B cell (primary cell): ENCODE results near the gene ANO2. TPM values are rescaled to one million over a fixed set of nuclear protein-coding genes. Genes with fewer than 3 reads are reported as not detected.

Experiments used
- ATAC-seq: fragments of 200-7000 bp; cut with Tn5 transposase; one replicate; pipeline ENCODE4 v1.10.0; 2021; ENCODE audit warnings: low read depth, mild to moderate bottlenecking, moderate number of reproducible peaks, moderate library complexity
- CTCF ChIA-PET: fragments of 350-600 bp; sonication (Branson Sonifier 250); formaldehyde crosslinking; loops from one replicate; lab custom pipeline; 2021; ENCODE audit warnings: antibody characterized with exemption, inconsistent platforms; lab: Charles Lee
- POLR2A ChIA-PET: fragments of 350-600 bp; sonication (Branson Sonifier 250); formaldehyde crosslinking; loops from one replicate; lab custom pipeline; 2021; ENCODE audit warnings: antibody characterized with exemption; lab: Charles Lee
- DNase-seq: peaks from one replicate; pipeline ENCODE4 v3.0.0; 2013
- H2AFZ ChIP-seq: 2 replicates; pipeline ENCODE4 v1.6.1; 2012; ENCODE audit warnings: mild to moderate bottlenecking, low read depth, low read length; ENCODE audit not compliant: insufficient read depth, poor library complexity, severe bottlenecking
- H3K27ac ChIP-seq, 2 donors: 1 replicate in 1 of 2; 2 replicates in 1 of 2; pipeline ENCODE4 v1.5.1; 2012 to 2013; ENCODE audit warnings: low read length in 2 of 2, mild to moderate bottlenecking in 2 of 2, moderate library complexity in 1 of 2
- H3K27me3 ChIP-seq, 4 experiments: fragments of 200-600 bp in 1 of 4; sonication (generic) in 1 of 4; replicated peaks in 1 of 4; 1 replicate in 2 of 4; 2 replicates in 2 of 4; pipeline versions ENCODE4 v1.6.1 to v1.7.0; 2013 to 2016; ENCODE audit warnings: low read length in 3 of 4, mild to moderate bottlenecking in 2 of 4, mixed read lengths in 1 of 4, moderate library complexity in 1 of 4; ENCODE audit not compliant: insufficient read depth in 4 of 4, control insufficient read depth in 3 of 4; ENCODE audit errors: control extremely low read depth in 1 of 4
- H3K36me3 ChIP-seq, 2 experiments: replicated peaks in 1 of 2; 1 replicate in 1 of 2; 2 replicates in 1 of 2; pipeline versions ENCODE4 v1.6.1 to v1.7.1; 2013; ENCODE audit warnings: low read length in 1 of 2; ENCODE audit not compliant: insufficient read depth in 2 of 2, control insufficient read depth in 1 of 2; ENCODE audit errors: control extremely low read depth in 1 of 2, extremely low read depth in 1 of 2
- H3K4me1 ChIP-seq, 2 donors: fragments of 200-600 bp in 1 of 2; sonication (generic) in 1 of 2; 1 replicate in 1 of 2; 2 replicates in 1 of 2; pipeline versions ENCODE4 v1.5.1 to v1.6.1; 2013 to 2017; ENCODE audit warnings: low read length in 2 of 2; ENCODE audit not compliant: control insufficient read depth in 2 of 2, insufficient read depth in 2 of 2
- H3K4me2 ChIP-seq: replicated peaks from 2 replicates; pipeline ENCODE3; 2012; ENCODE audit warnings: mild to moderate bottlenecking, low read depth, low read length; ENCODE audit not compliant: poor library complexity, severe bottlenecking
- H3K4me3 ChIP-seq, 5 experiments: fragments of 200-600 bp in 1 of 5; sonication (generic) in 1 of 5; 1 replicate in 3 of 5; 2 replicates in 2 of 5; pipeline versions ENCODE4 v1.5.1 to v1.7.0; 2011 to 2016; ENCODE audit warnings: low read length in 4 of 5, mild to moderate bottlenecking in 4 of 5, low read depth in 2 of 5, control low read depth in 1 of 5, moderate library complexity in 1 of 5; ENCODE audit not compliant: insufficient read depth in 1 of 5; ENCODE audit errors: control extremely low read depth in 1 of 5, extremely low read depth in 1 of 5
- H3K79me2 ChIP-seq: fragments of 200-600 bp; sonication (generic); one replicate; pipeline ENCODE4 v1.6.0; 2016; ENCODE audit warnings: low read length; ENCODE audit not compliant: control insufficient read depth, insufficient read depth
- H3K9ac ChIP-seq: fragments of 200-600 bp; sonication (generic); 2 replicates; pipeline ENCODE4 v1.6.1; 2017; ENCODE audit warnings: mild to moderate bottlenecking, low read length, moderate library complexity
- H3K9me3 ChIP-seq, 3 donors: one replicate each; pipeline versions ENCODE4 v1.6.1 to v1.7.1; 2013; ENCODE audit warnings: low read length in 2 of 3; ENCODE audit not compliant: control insufficient read depth in 2 of 3, insufficient read depth in 1 of 3; ENCODE audit errors: control extremely low read depth in 1 of 3
- H4K20me1 ChIP-seq: 2 replicates; pipeline ENCODE4 v1.6.0; 2012; ENCODE audit warnings: mild to moderate bottlenecking, low read length; ENCODE audit not compliant: insufficient read depth, control insufficient read depth, poor library complexity, severe bottlenecking
- H3K27ac Mint-ChIP-seq: one replicate; pipeline ENCODE4 v1.8.0; 2021; ENCODE audit warnings: mixed read lengths
- H3K27me3 Mint-ChIP-seq: one replicate; pipeline ENCODE4 v1.8.0; 2021; ENCODE audit warnings: mixed read lengths
- H3K4me1 Mint-ChIP-seq: one replicate; pipeline ENCODE4 v1.8.0; 2021; ENCODE audit warnings: mixed read lengths
- H3K4me3 Mint-ChIP-seq: one replicate; pipeline ENCODE4 v1.8.0; 2021; ENCODE audit warnings: mixed read lengths
- H3K9me3 Mint-ChIP-seq: one replicate; pipeline ENCODE4 v1.8.0; 2022; ENCODE audit warnings: mixed read lengths; ENCODE audit not compliant: insufficient read depth
- EZH2 ChIP-seq: IDR thresholded peaks from 2 replicates; pipeline ENCODE4 v1.6.1; 2012; ENCODE audit warnings: borderline replicate concordance, low read depth, mild to moderate bottlenecking, moderate library complexity, low read length; ENCODE audit not compliant: insufficient read depth, poor library complexity, severe bottlenecking
- WGBS: methylation state at CpG from one replicate; pipeline ENCODE4 v1.1.5; 2013; ENCODE audit warnings: missing lambda C conversion rate; ENCODE audit not compliant: insufficient coverage; 5-methylcytosine and 5-hydroxymethylcytosine counted together
- intact Hi-C: fragments of 100-400 bp; cut with micrococcal nuclease; formaldehyde crosslinking; loops from one replicate; pipeline ENCODE4 v1.10.0; 2022
- polyA plus RNA-seq: library from polyadenylated mRNA; depleted of rRNA; stranded (reverse); fragments of >200 nt; gene quantifications from 2 replicates; pipeline ENCODE4 v1.2.3, GENCODE V29; 2012
- total RNA-seq, 2 donors: library from RNA; stranded (reverse); fragments of 120-200 nt in 1 of 2; gene quantifications; 1 replicate in 1 of 2; 2 replicates in 1 of 2; pipeline versions ENCODE4 v1.2.3 to v1.2.4, GENCODE V29; 2013 to 2022
- TF ChIP-seq, protein P1 (sequence below): fragments of 200-600 bp; IDR thresholded peaks from one replicate; pipeline ENCODE4 v1.8.0; 2022; ENCODE audit warnings: antibody characterized with exemption, mild to moderate bottlenecking

ANO2 gene
- total and polyA plus RNA-seq, 2 donors (not counting 1 experiment from before 2014, with no cell fraction given), result not detected

DNA sequence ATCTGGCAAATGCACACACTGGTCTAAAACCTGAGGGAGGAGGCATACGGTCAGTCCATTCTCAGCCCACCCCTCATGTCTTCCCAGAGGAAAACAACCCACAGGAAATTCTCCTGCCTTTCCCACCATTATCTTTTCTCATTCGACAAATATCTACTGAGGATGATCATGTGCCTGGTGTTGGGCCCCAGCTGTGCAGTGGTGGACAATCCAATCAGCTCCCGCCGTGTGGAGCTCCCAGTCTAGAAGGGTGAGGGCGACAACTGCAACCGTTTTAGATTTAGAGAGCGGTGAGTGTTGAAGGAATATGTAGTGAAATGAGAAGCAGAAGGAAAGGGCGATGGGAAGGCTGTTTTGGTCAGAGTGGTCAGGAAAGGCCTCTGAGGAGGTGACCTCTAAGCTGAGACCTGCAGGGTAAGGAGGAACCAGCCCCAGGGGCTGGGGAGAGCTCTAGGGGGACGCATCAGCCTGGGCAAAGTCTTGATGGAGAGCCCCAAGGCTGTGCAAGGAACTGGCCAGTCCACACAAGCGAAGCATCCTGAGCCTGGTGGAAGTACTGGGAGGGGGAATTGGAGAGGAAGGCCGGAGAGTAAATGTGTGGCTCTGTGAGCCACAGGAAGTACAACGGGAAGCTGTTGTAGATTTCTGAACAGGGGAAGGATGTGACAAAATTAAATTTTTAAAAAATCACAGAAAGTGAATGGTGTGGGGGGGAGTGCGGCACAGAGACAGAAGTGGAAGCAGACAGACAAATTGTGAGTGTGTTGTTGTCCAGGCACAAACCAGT is 320.4 kb downstream of the ANO2 start:
- no peaks in the 10 kb centered on the region for H3K4me1 ChIP-seq
- H3K4me3 ChIP-seq, result no peak overlapping the region
- H3K4me1 Mint-ChIP-seq, result no peaks in the 10 kb centered on the region
- no peak overlapping the region for H3K4me3 Mint-ChIP-seq
- DNase-seq (no peak), ATAC-seq (no peak)
- TF ChIP-seq, protein P1, sequence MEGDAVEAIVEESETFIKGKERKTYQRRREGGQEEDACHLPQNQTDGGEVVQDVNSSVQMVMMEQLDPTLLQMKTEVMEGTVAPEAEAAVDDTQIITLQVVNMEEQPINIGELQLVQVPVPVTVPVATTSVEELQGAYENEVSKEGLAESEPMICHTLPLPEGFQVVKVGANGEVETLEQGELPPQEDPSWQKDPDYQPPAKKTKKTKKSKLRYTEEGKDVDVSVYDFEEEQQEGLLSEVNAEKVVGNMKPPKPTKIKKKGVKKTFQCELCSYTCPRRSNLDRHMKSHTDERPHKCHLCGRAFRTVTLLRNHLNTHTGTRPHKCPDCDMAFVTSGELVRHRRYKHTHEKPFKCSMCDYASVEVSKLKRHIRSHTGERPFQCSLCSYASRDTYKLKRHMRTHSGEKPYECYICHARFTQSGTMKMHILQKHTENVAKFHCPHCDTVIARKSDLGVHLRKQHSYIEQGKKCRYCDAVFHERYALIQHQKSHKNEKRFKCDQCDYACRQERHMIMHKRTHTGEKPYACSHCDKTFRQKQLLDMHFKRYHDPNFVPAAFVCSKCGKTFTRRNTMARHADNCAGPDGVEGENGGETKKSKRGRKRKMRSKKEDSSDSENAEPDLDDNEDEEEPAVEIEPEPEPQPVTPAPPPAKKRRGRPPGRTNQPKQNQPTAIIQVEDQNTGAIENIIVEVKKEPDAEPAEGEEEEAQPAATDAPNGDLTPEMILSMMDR, result no peak
- TF ChIP-seq EZH2, result no peak
- intact Hi-C loops, result no loop called here
- CTCF ChIA-PET, result no interaction called here
- 65% methylated on average over 12 of the region's 13 CpGs for WGBS
- H3K4me2 ChIP-seq, result no peak overlapping the region
- H3K9ac ChIP-seq, result no peak overlapping the region
- H3K36me3 ChIP-seq, result no peaks in the 10 kb centered on the region
- H3K27ac Mint-ChIP-seq, result no peak overlapping the region
- no peak overlapping the region for H3K27ac ChIP-seq
- peaks cover 0 to 5% (median 0%) of the 10 kb centered on the region in 3 donors for H3K9me3 ChIP-seq
- POLR2A ChIA-PET, result no interaction called here
- H2AFZ ChIP-seq, result no peak overlapping the region
- peaks cover 0 to 2% (median 0%) of the 10 kb centered on the region in 4 experiments for H3K27me3 ChIP-seq
- H3K9me3 Mint-ChIP-seq, result no peaks in the 10 kb centered on the region
- no peaks in the 10 kb centered on the region for H4K20me1 ChIP-seq
- peaks cover 8% of the 10 kb centered on the region for H3K27me3 Mint-ChIP-seq
- H3K79me2 ChIP-seq, result no peaks in the 10 kb centered on the region

DNA sequence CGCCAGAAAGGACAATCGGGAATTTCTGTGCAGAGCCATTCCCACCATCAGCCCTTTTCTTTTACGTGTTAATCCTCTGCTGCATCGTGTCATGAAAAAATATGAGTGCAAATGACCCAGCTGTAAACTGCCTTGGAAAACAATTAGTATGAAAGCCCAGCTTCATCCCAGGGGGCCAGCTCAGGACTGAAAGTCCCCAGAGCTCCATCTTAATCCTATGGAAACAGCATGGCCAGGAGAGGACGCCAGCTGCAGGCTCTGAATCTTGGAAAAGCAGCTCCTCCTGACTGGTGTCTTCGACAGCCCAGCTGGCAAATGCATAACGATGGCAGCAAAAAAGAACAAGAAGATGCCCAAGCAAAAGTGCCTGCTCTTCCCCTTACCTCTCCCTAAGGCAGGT is 321.6 kb downstream of the ANO2 start:
- no peaks in the 10 kb centered on the region for H3K9me3 Mint-ChIP-seq
- Histone ChIP-seq H3K4me3 (no peak overlapping the region), H4K20me1 (no peaks in the 10 kb centered on the region), H3K4me1 (no peaks in the 10 kb centered on the region), H3K36me3 (no peaks in the 10 kb centered on the region), H2AFZ (no peak overlapping the region), H3K79me2 (no peaks in the 10 kb centered on the region), H3K27ac (no peak overlapping the region), H3K9ac (no peak overlapping the region), H3K9me3 (peaks cover 0 to 5% (median 0%) of the 10 kb centered on the region in 3 donors), H3K4me2 (no peak overlapping the region), H3K27me3 (peaks cover 0 to 2% (median 0%) of the 10 kb centered on the region in 4 experiments)
- ChIA-PET CTCF (no interaction called here), POLR2A (no interaction called here)
- no peak for TF ChIP-seq EZH2
- TF ChIP-seq, protein P1, result no peak
- DNase-seq (no peak), ATAC-seq (no peak)
- intact Hi-C loops, result no loop called here
- H3K27me3 Mint-ChIP-seq, result peaks cover 8% of the 10 kb centered on the region
- WGBS, result 86% methylated on average over 6 of the region's 7 CpGs
- H3K27ac Mint-ChIP-seq, result no peak overlapping the region
- H3K4me1 Mint-ChIP-seq, result no peaks in the 10 kb centered on the region
- no peak overlapping the region for H3K4me3 Mint-ChIP-seq
